Prostate gland (tissue), 2 donors: Measurements from ENCODE around the gene MBP.

Source experiments
- CTCF ChIP-seq, 4 experiments: fragments of 200-600 bp in 2 of 4; fragments of 450-650 bp in 2 of 4; sonication (generic) in 2 of 4; IDR thresholded peaks; 1 replicate in 3 of 4; 2 replicates in 1 of 4; pipeline ENCODE4 v1.5.1; 2016 to 2019; ENCODE audit warnings: antibody characterized with exemption in 4 of 4, mild to moderate bottlenecking in 2 of 4, moderate library complexity in 2 of 4
- POLR2A ChIP-seq: fragments of 450-650 bp; IDR thresholded peaks from one replicate; pipeline ENCODE4 v1.6.1; 2016; ENCODE audit warnings: antibody characterized with exemption, mild to moderate bottlenecking
- POLR2AphosphoS5 ChIP-seq: sonication (generic); formaldehyde crosslinking; IDR thresholded peaks from one replicate; pipeline ENCODE4 v1.6.1; 2017; ENCODE audit warnings: antibody characterized with exemption

DNA sequence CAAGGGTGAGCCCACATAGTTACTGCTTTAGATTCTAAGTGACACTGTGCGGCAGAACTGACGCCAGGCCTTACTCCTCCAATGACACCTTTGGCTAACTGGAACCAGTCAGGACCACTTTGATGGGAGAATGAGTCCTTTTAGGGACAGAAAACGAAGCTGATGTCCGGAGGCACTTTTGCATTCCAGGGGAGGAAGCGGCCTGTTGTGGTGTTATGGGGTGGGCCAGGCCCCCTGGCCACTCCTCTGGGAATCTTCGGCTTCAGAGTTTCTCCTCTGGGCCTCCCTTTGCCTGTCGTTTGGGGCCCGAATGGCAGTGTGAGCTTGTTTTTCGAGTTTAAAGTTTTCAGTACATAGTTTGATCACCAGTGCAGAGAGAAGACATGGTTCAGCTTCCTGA, 65.9 kb downstream of the MBP start:
- TF ChIP-seq CTCF (IDR thresholded peaks at IDR 0.05) (no peak), POLR2AphosphoS5 (no peak), POLR2A (no peak)
